SK-N-SH (cell line): Measurements from ENCODE around the gene MAGI2. TPM values are rescaled to one million over a fixed set of nuclear protein-coding genes. Genes with fewer than 3 reads are reported as not detected.

ENCODE experiments used
- CTCF ChIA-PET: fragments of 300-600, 350-600 bp; formaldehyde crosslinking; extraction: SDS; loops from one replicate; lab custom pipeline; 2021; lab: Yijun Ruan, JAX
- POLR2A ChIA-PET: fragments of 350-600 bp; sonication (Branson Sonifier 250); formaldehyde crosslinking; extraction: SDS; loops from one replicate; lab custom pipeline; 2020; ENCODE audit warnings: antibody characterized with exemption, inconsistent platforms; lab: Yijun Ruan, JAX
- DNase-seq: peaks from one replicate; pipeline ENCODE4 v3.0.0; 2012
- H2AFZ ChIP-seq: fragments of 200-600 bp; sonication (generic); 2 replicates; pipeline ENCODE4 v1.8.1; 2016; ENCODE audit warnings: antibody characterized with exemption, mild to moderate bottlenecking, low read depth
- H3F3A ChIP-seq: fragments of 200-600 bp; sonication (generic); replicated peaks from 2 replicates; pipeline ENCODE3; 2016; ENCODE audit warnings: antibody characterized with exemption, mild to moderate bottlenecking; ENCODE audit not compliant: insufficient read depth
- H3K27ac ChIP-seq, 2 experiments: fragments of 200-500 bp in 1 of 2; fragments of 200-600 bp in 1 of 2; sonication (Bioruptor generic) in 1 of 2; sonication (generic), shearing (Covaris generic) in 1 of 2; 2 replicates each; pipeline versions ENCODE4 v1.5.1 to v1.6.1; 2014 to 2016; ENCODE audit warnings: low read depth in 2 of 2, inconsistent platforms in 1 of 2, low read length in 1 of 2, mild to moderate bottlenecking in 1 of 2, mixed read lengths in 1 of 2
- H3K27me3 ChIP-seq: fragments of 200-600 bp; sonication (generic), shearing (Covaris generic); 2 replicates; pipeline ENCODE4 v1.6.1; 2016; ENCODE audit warnings: mixed run types; ENCODE audit not compliant: insufficient read depth
- H3K36me3 ChIP-seq, 2 experiments: fragments of 200-500 bp in 1 of 2; fragments of 200-600 bp in 1 of 2; sonication (Bioruptor generic) in 1 of 2; sonication (generic) in 1 of 2; replicated peaks in 1 of 2; 2 replicates each; pipeline versions ENCODE3 to v1.5.1; 2014 to 2016; ENCODE audit warnings: low read length in 1 of 2, mild to moderate bottlenecking in 1 of 2; ENCODE audit not compliant: insufficient read depth in 2 of 2, control insufficient read depth in 1 of 2
- H3K4me1 ChIP-seq, 2 experiments: fragments of 200-500 bp in 1 of 2; fragments of 200-600 bp in 1 of 2; sonication (Bioruptor generic) in 1 of 2; sonication (generic), shearing (Covaris generic) in 1 of 2; 2 replicates each; pipeline versions ENCODE4 v1.5.1 to v1.6.1; 2014 to 2016; ENCODE audit warnings: low read depth in 1 of 2, low read length in 1 of 2, mixed run types in 1 of 2; ENCODE audit not compliant: insufficient read depth in 2 of 2, control insufficient read depth in 1 of 2
- H3K4me2 ChIP-seq: fragments of 200-600 bp; sonication (generic), shearing (Covaris generic); 2 replicates; pipeline ENCODE4 v1.6.1; 2017; ENCODE audit warnings: mixed run types
- H3K4me3 ChIP-seq, 2 experiments: fragments of 200-500 bp in 1 of 2; fragments of 200-600 bp in 1 of 2; sonication (Bioruptor generic) in 1 of 2; sonication (generic), shearing (Covaris generic) in 1 of 2; 2 replicates each; pipeline versions ENCODE4 v1.5.1 to v1.8.1; 2014 to 2016; ENCODE audit warnings: low read depth in 2 of 2, inconsistent platforms in 1 of 2, low read length in 1 of 2, mild to moderate bottlenecking in 1 of 2, mixed read lengths in 1 of 2, moderate library complexity in 1 of 2
- H3K79me2 ChIP-seq: fragments of 200-600 bp; sonication (generic); 2 replicates; pipeline ENCODE4 v1.8.1; 2017; ENCODE audit warnings: mild to moderate bottlenecking; ENCODE audit not compliant: insufficient read depth
- H3K9ac ChIP-seq: fragments of 200-600 bp; sonication (generic); 2 replicates; pipeline ENCODE4 v1.6.1; 2017; ENCODE audit warnings: mixed run types
- H3K9me2 ChIP-seq: fragments of 200-600 bp; sonication (generic); 2 replicates; pipeline ENCODE4 v1.6.1; 2017; ENCODE audit warnings: mixed run types
- H3K9me3 ChIP-seq: fragments of 200-600 bp; sonication (generic); 2 replicates; pipeline ENCODE4 v1.6.1; 2017; ENCODE audit warnings: mixed run types, mild to moderate bottlenecking, moderate library complexity
- H4K20me1 ChIP-seq: fragments of 200-600 bp; sonication (generic); 2 replicates; pipeline ENCODE4 v1.6.1; 2017; ENCODE audit warnings: mild to moderate bottlenecking, mixed run types; ENCODE audit not compliant: insufficient read depth
- CHD2 ChIP-seq: fragments of 150-350 bp; IDR thresholded peaks from 2 replicates; pipeline ENCODE4 v1.6.1; 2018; ENCODE audit warnings: low read length; ENCODE audit not compliant: partially characterized antibody
- CTCF ChIP-seq: fragments of 200-600 bp; sonication (generic); IDR thresholded peaks from 2 replicates; pipeline ENCODE4 v1.6.1; 2017; ENCODE audit warnings: antibody characterized with exemption, mild to moderate bottlenecking, moderate library complexity
- EP300 ChIP-seq, 2 experiments: IDR thresholded peaks; 2 replicates each; pipeline versions ENCODE4 v1.4.0 to v1.6.1; 2012; ENCODE audit warnings: borderline replicate concordance in 1 of 2, low read depth in 1 of 2, low read length in 1 of 2
- EZH2phosphoT487 ChIP-seq: fragments of 200-600 bp; sonication (generic); IDR thresholded peaks from 2 replicates; pipeline ENCODE4 v1.6.1; 2017; ENCODE audit warnings: low read depth, mixed run types, mild to moderate bottlenecking, antibody characterized with exemption, moderate library complexity, borderline replicate concordance
- FOXJ3 ChIP-seq: sonication (generic); formaldehyde crosslinking; IDR thresholded peaks from 2 replicates; pipeline ENCODE4 v1.5.1; 2020; ENCODE audit warnings: mild to moderate bottlenecking, missing genetic modification reagents
- FOXM1 ChIP-seq: IDR thresholded peaks from 2 replicates; pipeline ENCODE4 v1.4.0; 2012; ENCODE audit warnings: low read depth, mild to moderate bottlenecking
- GATA2 ChIP-seq: sonication (generic); formaldehyde crosslinking; IDR thresholded peaks from 2 replicates; pipeline ENCODE4 v1.5.0; 2020; ENCODE audit warnings: mild to moderate bottlenecking, missing genetic modification reagents
- JUND ChIP-seq: IDR thresholded peaks from 2 replicates; pipeline ENCODE4 v1.4.0; 2012
- MEF2A ChIP-seq: IDR thresholded peaks from 2 replicates; pipeline ENCODE4 v1.4.0; 2012; ENCODE audit warnings: low read depth, borderline replicate concordance
- MXI1 ChIP-seq: IDR thresholded peaks from 2 replicates; pipeline ENCODE4 v1.6.1; 2012; ENCODE audit warnings: mild to moderate bottlenecking, low read depth, low read length, improper control_type of control experiment
- NRF1 ChIP-seq: IDR thresholded peaks from 2 replicates; pipeline ENCODE4 v1.6.1; 2012; ENCODE audit warnings: low read depth, mild to moderate bottlenecking, low read length
- PBX3 ChIP-seq: IDR thresholded peaks from 2 replicates; pipeline ENCODE4; 2012
- POLR2AphosphoS5 ChIP-seq: IDR thresholded peaks from 2 replicates; pipeline ENCODE4 v1.6.1; 2012; ENCODE audit warnings: low read depth, low read length
- REST ChIP-seq: IDR thresholded peaks from 2 replicates; pipeline ENCODE4 v1.6.1; 2012; ENCODE audit warnings: mild to moderate bottlenecking, low read depth, low read length, moderate library complexity
- RXRA ChIP-seq: IDR thresholded peaks from 2 replicates; pipeline ENCODE4 v1.4.0; 2012; ENCODE audit warnings: low read depth, mild to moderate bottlenecking, borderline replicate concordance
- SIN3A ChIP-seq: IDR thresholded peaks from 2 replicates; pipeline ENCODE4 v1.6.1; 2012; ENCODE audit warnings: low read depth, mild to moderate bottlenecking, low read length, moderate library complexity, borderline replicate concordance
- TCF12 ChIP-seq: IDR thresholded peaks from 2 replicates; pipeline ENCODE4 v1.4.0; 2012
- USF1 ChIP-seq: IDR thresholded peaks from 2 replicates; pipeline ENCODE4 v1.4.0; 2012; ENCODE audit warnings: low read depth, borderline replicate concordance
- USF2 ChIP-seq: fragments of 150-350 bp; IDR thresholded peaks from 2 replicates; pipeline ENCODE4 v1.6.1; 2017; ENCODE audit warnings: antibody characterized with exemption, low read length, low read depth, borderline replicate concordance
- YY1 ChIP-seq: IDR thresholded peaks from 2 replicates; pipeline ENCODE4 v1.4.0; 2012; ENCODE audit warnings: low read depth, mild to moderate bottlenecking
- WGBS: methylation state at CpG from one replicate; pipeline ENCODE4 v1.1.6; 2017; ENCODE audit warnings: low lambda C conversion rate; 5-methylcytosine and 5-hydroxymethylcytosine counted together
- polyA plus RNA-seq, 3 experiments: library from polyadenylated mRNA; depleted of rRNA; stranded (reverse); fragments of >200 nt; gene quantifications; 2 replicates each; pipeline ENCODE4 v1.2.3, GENCODE V29; 2012

Gene MAGI2
- polyA plus RNA-seq, 1 of the 3 experiments (the other 2 are of a cell fraction): 1.1 TPM

GRCh38 chr7:78179211-78179610 is 1274.3 kb downstream of the MAGI2 start:
- H3K27me3 ChIP-seq: no peaks in the 10 kb centered on the region
- TF ChIP-seq RXRA (no peak), MXI1 (no peak), MEF2A (no peak), FOXM1 (no peak), YY1 (no peak), NRF1 (no peak), POLR2AphosphoS5 (no peak), CHD2 (no peak), REST (no peak), CTCF (no peak), EP300 (IDR thresholded peaks at IDR 0.05; ENCODE audit: borderline replicate concordance in 1 of 2, low read depth in 1 of 2, low read length in 1 of 2) (no peak), USF1 (no peak), FOXJ3 (CRISPR knock-in tag) (no peak), TCF12 (no peak), EZH2phosphoT487 (no peak), SIN3A (no peak), PBX3 (no peak), JUND (no peak), USF2 (no peak), GATA2 (CRISPR knock-in tag) (no peak)
- TF ChIP-seq, all 33 proteins: peak for 0
- ChIA-PET POLR2A (no interaction called here), CTCF (no interaction called here)
- 64% methylated on average over 5 of the region's 5 CpGs for WGBS
- Histone ChIP-seq H3K4me1 (0 out of 4 replicates have a peak, but pooled peaks cover 0 to 9% of the 10 kb centered on the region in 2 experiments), H3K79me2 (no peaks in the 10 kb centered on the region), H3F3A (no peaks in the 10 kb centered on the region), H3K9ac (no peak overlapping the region), H4K20me1 (no peaks in the 10 kb centered on the region), H3K27ac (no peak overlapping the region; a peak in 1 of 4 replicates), H3K4me3 (no peak overlapping the region), H3K4me2 (no peak overlapping the region), H2AFZ (no peak overlapping the region), H3K36me3 (no peaks in the 10 kb centered on the region), H3K9me2 (no peaks in the 10 kb centered on the region), H3K9me3 (no peaks in the 10 kb centered on the region)
- DNase-seq: no peak
